GM18868 (cell line): ENCODE results near the gene AJUBA.
"Not testable (repeated sequence)": the region's sequence is repeated elsewhere in the genome, so short reads cannot be mapped to it uniquely, and the experiment has no call there.

ENCODE experiments used
- ATAC-seq: cut with Tn5 transposase; IDR thresholded peaks from one replicate; pipeline ENCODE4 v1.9.1; 2021; ENCODE audit warnings: mild to moderate bottlenecking, moderate library complexity; ENCODE audit not compliant: unreplicated experiment

AJUBA gene

GRCh38 chr14:22981876-22982476 lies 375 bp downstream of the AJUBA start:
- no peak for ATAC-seq

GRCh38 chr14:22981090-22981875 lies 1.1 kb downstream of the AJUBA start:
- ATAC-seq: no peak

GRCh38 chr14:22980672-22981089 lies 1.7 kb downstream of the AJUBA start:
- ATAC-seq: no peak

- ATAC-seq: no peak
Observed at GRCh38 chr14:22979748-22980392, 2.5 kb downstream of the AJUBA start.

- ATAC-seq: no peak
Observed at GRCh38 chr14:22978981-22979671, 3.2 kb downstream of the AJUBA start.

- no peak for ATAC-seq
Observed at GRCh38 chr14:22978487-22978837, 3.9 kb downstream of the AJUBA start.

GRCh38 chr14:22977684-22978486 lies 4.5 kb downstream of the AJUBA start:
- no peak for ATAC-seq

- no peak for ATAC-seq
Observed at GRCh38 chr14:22977434-22977683, 5.0 kb downstream of the AJUBA start.

- no peak for ATAC-seq
Observed at GRCh38 chr14:22976620-22977433, 5.5 kb downstream of the AJUBA start.

DNA sequence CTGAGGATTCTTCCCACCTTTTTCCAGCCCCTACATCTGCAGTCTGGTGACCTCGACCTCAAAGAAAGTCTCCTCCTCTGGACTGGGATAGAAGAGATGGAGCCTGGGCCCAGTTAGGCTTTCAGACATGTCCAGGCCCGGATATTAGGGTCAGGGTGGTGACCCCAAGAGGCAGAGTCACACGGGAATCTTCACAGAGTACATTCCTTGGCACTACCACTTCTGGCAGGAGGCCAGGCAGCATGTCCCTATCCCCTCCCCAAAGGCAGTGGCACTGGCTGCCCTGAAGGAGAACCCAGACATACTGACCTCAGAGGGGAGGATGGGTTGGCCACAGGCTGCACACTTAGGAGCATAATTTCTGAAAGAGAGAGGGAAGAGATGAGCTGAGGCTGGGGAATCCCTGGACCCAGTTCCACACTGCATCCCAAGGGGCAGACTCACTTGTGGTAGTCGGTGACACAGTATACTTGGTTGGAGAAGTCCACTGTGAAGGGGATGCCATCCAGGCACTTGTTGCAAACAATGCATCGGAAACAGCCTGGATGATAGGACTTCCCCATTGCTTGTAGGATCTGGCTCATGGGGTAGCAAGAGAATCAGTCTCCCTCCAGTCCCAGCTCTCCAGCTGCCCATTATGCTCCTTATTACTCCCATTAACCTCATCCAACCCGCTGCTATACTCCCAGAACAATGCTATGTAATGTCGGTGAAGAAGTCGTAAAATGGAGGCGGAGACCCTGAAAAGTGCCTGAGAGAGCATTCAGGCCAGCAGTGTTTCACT lies 7.6 kb downstream of the AJUBA start:
- ATAC-seq: no peak

GRCh38 chr14:22973217-22974032 lies 8.9 kb downstream of the AJUBA start:
- ATAC-seq: no peak

- ATAC-seq: no peak
Observed at GRCh38 chr14:22972313-22972930, 9.9 kb downstream of the AJUBA start.

GRCh38 chr14:22971152-22971551 lies 11.2 kb downstream of the AJUBA start:
- ATAC-seq: no peak

- no peak for ATAC-seq
Observed at GRCh38 chr14:22966783-22967269, 15.5 kb downstream of the AJUBA start.

DNA sequence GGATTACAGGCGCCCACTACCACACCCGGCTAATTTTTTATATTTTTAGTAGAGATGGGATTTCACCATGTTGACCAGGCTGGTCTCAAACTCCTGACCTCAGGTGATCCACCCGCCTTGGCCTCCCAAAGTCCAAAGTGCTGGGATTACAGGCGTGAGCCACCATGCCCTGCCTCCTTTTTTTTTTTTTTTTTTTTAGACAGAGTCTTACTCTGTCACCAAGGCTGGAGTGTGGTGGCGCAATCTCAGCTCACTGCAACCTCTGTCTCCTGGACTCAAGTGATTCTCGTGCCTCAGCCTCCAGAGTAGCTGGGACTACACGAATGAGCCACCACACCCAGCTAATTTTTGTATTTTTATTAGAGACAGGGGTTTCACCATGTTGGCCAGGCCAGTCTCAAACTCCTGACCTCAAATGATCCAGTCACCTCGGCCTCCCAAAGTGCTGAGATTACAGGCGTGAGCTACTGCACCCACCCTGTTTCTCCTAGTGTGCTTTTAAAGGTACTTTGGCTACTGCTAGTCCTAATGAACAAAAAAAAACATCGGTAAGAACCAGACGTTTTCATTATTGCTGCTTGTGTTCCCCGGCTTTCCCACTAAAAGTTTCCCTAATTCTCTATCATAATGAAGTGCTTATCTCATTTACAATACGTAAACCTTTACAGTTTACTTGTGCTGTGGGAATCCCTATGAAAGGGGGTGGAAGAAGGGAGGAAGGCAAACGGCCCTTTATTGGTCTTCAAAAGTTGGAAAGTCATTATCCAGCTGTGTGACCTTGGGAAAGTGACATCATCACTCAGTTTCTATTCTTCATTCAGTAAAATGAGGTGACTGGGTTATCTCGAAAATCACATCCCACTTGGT lies 16.2 kb downstream of the AJUBA start:
- ATAC-seq: not testable (repeated sequence)

DNA sequence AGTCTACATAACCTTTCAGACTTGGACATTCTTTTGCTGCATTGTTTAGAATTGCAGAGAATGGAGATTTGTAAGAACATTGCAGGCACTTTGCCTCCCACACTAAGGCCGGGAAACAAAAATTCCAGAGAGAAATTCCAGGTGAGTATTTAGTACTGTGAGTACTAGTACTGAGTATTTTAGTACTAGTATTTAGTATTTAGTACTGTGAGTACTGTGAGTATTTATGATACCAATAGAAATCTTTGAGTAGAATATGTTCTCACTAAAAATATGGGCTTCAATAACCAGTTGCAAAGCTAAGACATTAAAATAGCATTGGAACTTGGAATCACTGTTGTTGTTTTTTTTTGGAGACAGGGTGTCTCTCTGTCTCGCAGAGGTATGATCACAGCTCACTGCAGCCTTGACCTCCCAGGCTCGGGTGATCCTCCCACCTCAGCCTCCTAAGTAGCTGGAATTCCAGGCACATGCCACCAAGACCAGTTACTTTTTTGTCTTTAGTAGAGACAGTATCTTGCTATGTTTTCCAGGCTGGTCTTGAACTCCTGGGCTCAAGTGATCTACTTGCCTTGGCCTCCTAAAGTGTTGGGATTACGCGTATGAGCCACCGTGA lies 20.2 kb downstream of the AJUBA start:
- ATAC-seq: no peak
